SK-N-SH (cell line): ENCODE measurements around the gene PPAN. TPM values are rescaled to one million over a fixed set of nuclear protein-coding genes. Genes with fewer than 3 reads are reported as not detected.

Experiments used
- CTCF ChIA-PET: fragments of 300-600, 350-600 bp; formaldehyde crosslinking; extraction: SDS; loops from one replicate; lab custom pipeline; 2021; lab: Yijun Ruan, JAX
- POLR2A ChIA-PET: fragments of 350-600 bp; sonication (Branson Sonifier 250); formaldehyde crosslinking; extraction: SDS; loops from one replicate; lab custom pipeline; 2020; ENCODE audit warnings: antibody characterized with exemption, inconsistent platforms; lab: Yijun Ruan, JAX
- DNase-seq: peaks from one replicate; pipeline ENCODE4 v3.0.0; 2012
- H2AFZ ChIP-seq: fragments of 200-600 bp; sonication (generic); 2 replicates; pipeline ENCODE4 v1.8.1; 2016; ENCODE audit warnings: antibody characterized with exemption, mild to moderate bottlenecking, low read depth
- H3F3A ChIP-seq: fragments of 200-600 bp; sonication (generic); replicated peaks from 2 replicates; pipeline ENCODE3; 2016; ENCODE audit warnings: antibody characterized with exemption, mild to moderate bottlenecking; ENCODE audit not compliant: insufficient read depth
- H3K27ac ChIP-seq, 2 experiments: fragments of 200-500 bp in 1 of 2; fragments of 200-600 bp in 1 of 2; sonication (Bioruptor generic) in 1 of 2; sonication (generic), shearing (Covaris generic) in 1 of 2; 2 replicates each; pipeline versions ENCODE4 v1.5.1 to v1.6.1; 2014 to 2016; ENCODE audit warnings: low read depth in 2 of 2, inconsistent platforms in 1 of 2, low read length in 1 of 2, mild to moderate bottlenecking in 1 of 2, mixed read lengths in 1 of 2
- H3K27me3 ChIP-seq: fragments of 200-600 bp; sonication (generic), shearing (Covaris generic); 2 replicates; pipeline ENCODE4 v1.6.1; 2016; ENCODE audit warnings: mixed run types; ENCODE audit not compliant: insufficient read depth
- H3K36me3 ChIP-seq, 2 experiments: fragments of 200-500 bp in 1 of 2; fragments of 200-600 bp in 1 of 2; sonication (Bioruptor generic) in 1 of 2; sonication (generic) in 1 of 2; replicated peaks in 1 of 2; 2 replicates each; pipeline versions ENCODE3 to v1.5.1; 2014 to 2016; ENCODE audit warnings: low read length in 1 of 2, mild to moderate bottlenecking in 1 of 2; ENCODE audit not compliant: insufficient read depth in 2 of 2, control insufficient read depth in 1 of 2
- H3K4me1 ChIP-seq, 2 experiments: fragments of 200-500 bp in 1 of 2; fragments of 200-600 bp in 1 of 2; sonication (Bioruptor generic) in 1 of 2; sonication (generic), shearing (Covaris generic) in 1 of 2; 2 replicates each; pipeline versions ENCODE4 v1.5.1 to v1.6.1; 2014 to 2016; ENCODE audit warnings: low read depth in 1 of 2, low read length in 1 of 2, mixed run types in 1 of 2; ENCODE audit not compliant: insufficient read depth in 2 of 2, control insufficient read depth in 1 of 2
- H3K4me2 ChIP-seq: fragments of 200-600 bp; sonication (generic), shearing (Covaris generic); 2 replicates; pipeline ENCODE4 v1.6.1; 2017; ENCODE audit warnings: mixed run types
- H3K4me3 ChIP-seq, 2 experiments: fragments of 200-500 bp in 1 of 2; fragments of 200-600 bp in 1 of 2; sonication (Bioruptor generic) in 1 of 2; sonication (generic), shearing (Covaris generic) in 1 of 2; 2 replicates each; pipeline versions ENCODE4 v1.5.1 to v1.8.1; 2014 to 2016; ENCODE audit warnings: low read depth in 2 of 2, inconsistent platforms in 1 of 2, low read length in 1 of 2, mild to moderate bottlenecking in 1 of 2, mixed read lengths in 1 of 2, moderate library complexity in 1 of 2
- H3K79me2 ChIP-seq: fragments of 200-600 bp; sonication (generic); 2 replicates; pipeline ENCODE4 v1.8.1; 2017; ENCODE audit warnings: mild to moderate bottlenecking; ENCODE audit not compliant: insufficient read depth
- H3K9ac ChIP-seq: fragments of 200-600 bp; sonication (generic); 2 replicates; pipeline ENCODE4 v1.6.1; 2017; ENCODE audit warnings: mixed run types
- H3K9me2 ChIP-seq: fragments of 200-600 bp; sonication (generic); 2 replicates; pipeline ENCODE4 v1.6.1; 2017; ENCODE audit warnings: mixed run types
- H3K9me3 ChIP-seq: fragments of 200-600 bp; sonication (generic); 2 replicates; pipeline ENCODE4 v1.6.1; 2017; ENCODE audit warnings: mixed run types, mild to moderate bottlenecking, moderate library complexity
- H4K20me1 ChIP-seq: fragments of 200-600 bp; sonication (generic); 2 replicates; pipeline ENCODE4 v1.6.1; 2017; ENCODE audit warnings: mild to moderate bottlenecking, mixed run types; ENCODE audit not compliant: insufficient read depth
- CHD2 ChIP-seq: fragments of 150-350 bp; IDR thresholded peaks from 2 replicates; pipeline ENCODE4 v1.6.1; 2018; ENCODE audit warnings: low read length; ENCODE audit not compliant: partially characterized antibody
- EZH2phosphoT487 ChIP-seq: fragments of 200-600 bp; sonication (generic); IDR thresholded peaks from 2 replicates; pipeline ENCODE4 v1.6.1; 2017; ENCODE audit warnings: low read depth, mixed run types, mild to moderate bottlenecking, antibody characterized with exemption, moderate library complexity, borderline replicate concordance
- FOXM1 ChIP-seq: IDR thresholded peaks from 2 replicates; pipeline ENCODE4 v1.4.0; 2012; ENCODE audit warnings: low read depth, mild to moderate bottlenecking
- GABPA ChIP-seq: IDR thresholded peaks from 2 replicates; pipeline ENCODE4 v1.4.0; 2012; ENCODE audit warnings: low read depth, mild to moderate bottlenecking
- GATA2 ChIP-seq: sonication (generic); formaldehyde crosslinking; IDR thresholded peaks from 2 replicates; pipeline ENCODE4 v1.5.0; 2020; ENCODE audit warnings: mild to moderate bottlenecking, missing genetic modification reagents
- JUND ChIP-seq: IDR thresholded peaks from 2 replicates; pipeline ENCODE4 v1.4.0; 2012
- MEF2A ChIP-seq: IDR thresholded peaks from 2 replicates; pipeline ENCODE4 v1.4.0; 2012; ENCODE audit warnings: low read depth, borderline replicate concordance
- NFIC ChIP-seq: IDR thresholded peaks from 2 replicates; pipeline ENCODE4 v1.4.0; 2012; ENCODE audit warnings: borderline replicate concordance
- POLR2AphosphoS5 ChIP-seq: IDR thresholded peaks from 2 replicates; pipeline ENCODE4 v1.6.1; 2012; ENCODE audit warnings: low read depth, low read length
- REST ChIP-seq: IDR thresholded peaks from 2 replicates; pipeline ENCODE4 v1.6.1; 2012; ENCODE audit warnings: mild to moderate bottlenecking, low read depth, low read length, moderate library complexity
- RXRA ChIP-seq: IDR thresholded peaks from 2 replicates; pipeline ENCODE4 v1.4.0; 2012; ENCODE audit warnings: low read depth, mild to moderate bottlenecking, borderline replicate concordance
- SIN3A ChIP-seq: IDR thresholded peaks from 2 replicates; pipeline ENCODE4 v1.6.1; 2012; ENCODE audit warnings: low read depth, mild to moderate bottlenecking, low read length, moderate library complexity, borderline replicate concordance
- TAF1 ChIP-seq: IDR thresholded peaks from 2 replicates; pipeline ENCODE4 v1.6.1; 2012; ENCODE audit warnings: low read depth, mild to moderate bottlenecking, low read length, moderate library complexity, borderline replicate concordance
- TEAD4 ChIP-seq: IDR thresholded peaks from 2 replicates; pipeline ENCODE4 v1.4.0; 2012; ENCODE audit warnings: mild to moderate bottlenecking, borderline replicate concordance; ENCODE audit not compliant: insufficient read depth
- ZBTB33 ChIP-seq: IDR thresholded peaks from 2 replicates; pipeline ENCODE4 v1.4.0; 2012; ENCODE audit warnings: low read depth, borderline replicate concordance
- WGBS: methylation state at CpG from one replicate; pipeline ENCODE4 v1.1.6; 2017; ENCODE audit warnings: low lambda C conversion rate; 5-methylcytosine and 5-hydroxymethylcytosine counted together
- polyA plus RNA-seq, 3 experiments: library from polyadenylated mRNA; depleted of rRNA; stranded (reverse); fragments of >200 nt; gene quantifications; 2 replicates each; pipeline ENCODE4 v1.2.3, GENCODE V29; 2012
- TF ChIP-seq, protein P1 (sequence below): IDR thresholded peaks from 2 replicates; pipeline ENCODE4 v1.4.0; 2012; ENCODE audit warnings: low read depth
- TF ChIP-seq, protein P2 (sequence below): fragments of 150-350 bp; IDR thresholded peaks from 2 replicates; pipeline ENCODE4 v1.6.1; 2017; ENCODE audit warnings: antibody characterized with exemption, low read length, low read depth, borderline replicate concordance

The PPAN gene
- polyA plus RNA-seq, 1 of the 3 experiments (the other 2 are of a cell fraction) = 75.6 TPM

GRCh38 chr19:10158485-10158884, 52.3 kb downstream of the PPAN start (continued):
- TF ChIP-seq REST (no peak), GATA2 (CRISPR knock-in tag) (no peak), POLR2AphosphoS5 (no peak), EZH2phosphoT487 (no peak), ZBTB33 (no peak), SIN3A (no peak), FOXM1 (no peak), MEF2A (no peak), RXRA (no peak), GABPA (no peak)

DNA sequence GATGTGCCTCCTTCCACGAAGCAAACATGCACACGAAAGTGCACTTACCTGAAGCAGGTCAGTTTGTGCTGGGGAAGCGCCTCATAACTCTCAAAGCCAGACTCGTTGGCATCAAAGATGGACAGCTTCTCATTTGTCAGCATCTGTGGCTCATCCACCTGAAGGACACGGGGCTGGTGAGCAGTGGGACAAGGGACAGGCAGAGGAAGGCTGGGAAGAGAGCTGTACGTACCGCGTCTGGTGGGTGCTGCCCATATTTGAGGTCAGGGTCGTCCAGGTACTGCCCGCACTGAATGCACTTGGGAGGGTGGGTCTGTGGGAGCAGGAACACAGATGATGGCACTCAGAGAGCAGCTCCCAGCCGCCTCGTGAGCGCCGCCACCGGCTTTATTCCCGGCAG, 53.4 kb downstream of the PPAN start:
- no peak overlapping the region for H3K9ac ChIP-seq
- H3K4me1 ChIP-seq = no peaks in the 10 kb centered on the region
- no peaks in the 10 kb centered on the region for H3K9me2 ChIP-seq
- H3K27me3 ChIP-seq = no peaks in the 10 kb centered on the region
- H3K27ac ChIP-seq = no peak overlapping the region
- H3K79me2 ChIP-seq = no peaks in the 10 kb centered on the region
- no peak overlapping the region for H3K4me2 ChIP-seq
- no peak for DNase-seq
- TF ChIP-seq, protein P1, sequence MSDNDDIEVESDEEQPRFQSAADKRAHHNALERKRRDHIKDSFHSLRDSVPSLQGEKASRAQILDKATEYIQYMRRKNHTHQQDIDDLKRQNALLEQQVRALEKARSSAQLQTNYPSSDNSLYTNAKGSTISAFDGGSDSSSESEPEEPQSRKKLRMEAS = no peak
- TF ChIP-seq NFIC (no peak), REST (no peak), ZBTB33 (no peak), CHD2 (no peak), TEAD4 (no peak), JUND (no peak), TAF1 (no peak)
- TF ChIP-seq, protein P2, sequence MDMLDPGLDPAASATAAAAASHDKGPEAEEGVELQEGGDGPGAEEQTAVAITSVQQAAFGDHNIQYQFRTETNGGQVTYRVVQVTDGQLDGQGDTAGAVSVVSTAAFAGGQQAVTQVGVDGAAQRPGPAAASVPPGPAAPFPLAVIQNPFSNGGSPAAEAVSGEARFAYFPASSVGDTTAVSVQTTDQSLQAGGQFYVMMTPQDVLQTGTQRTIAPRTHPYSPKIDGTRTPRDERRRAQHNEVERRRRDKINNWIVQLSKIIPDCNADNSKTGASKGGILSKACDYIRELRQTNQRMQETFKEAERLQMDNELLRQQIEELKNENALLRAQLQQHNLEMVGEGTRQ = no peak
- no peaks in the 10 kb centered on the region for H3K9me3 ChIP-seq
- POLR2A ChIA-PET = no interaction called here
- peaks cover 50 to 57% of the 10 kb centered on the region in 2 experiments for H3K36me3 ChIP-seq
- H2AFZ ChIP-seq = no peak overlapping the region
- no peaks in the 10 kb centered on the region for H3F3A ChIP-seq
- 97% methylated on average over 15 of the region's 16 CpGs for WGBS
- CTCF ChIA-PET = no interaction called here
- no peaks in the 10 kb centered on the region for H4K20me1 ChIP-seq
- H3K4me3 ChIP-seq = no peak overlapping the region
